MG63 (cell line): Measurements from ENCODE around the gene EVC2. TPM values are rescaled to one million over a fixed set of nuclear protein-coding genes. Genes with fewer than 3 reads are reported as not detected.

ENCODE experiments used
- DNase-seq: peaks from one replicate; pipeline ENCODE4 v3.0.0-alpha.2; 2020
- H3K27me3 ChIP-seq: fragments of 250-450 bp; sonication (Bioruptor Pico); 2 replicates; pipeline ENCODE4 v1.5.1; 2020; ENCODE audit warnings: mild to moderate bottlenecking, moderate library complexity
- H3K36me3 ChIP-seq: fragments of 250-450 bp; sonication (Bioruptor Pico); 2 replicates; pipeline ENCODE4 v1.5.1; 2020; ENCODE audit warnings: mild to moderate bottlenecking, moderate library complexity
- H3K4me3 ChIP-seq: fragments of 250-450 bp; sonication (Bioruptor Pico); 2 replicates; pipeline ENCODE4 v1.5.1; 2020; ENCODE audit warnings: mild to moderate bottlenecking, moderate library complexity
- H3K9me3 ChIP-seq: fragments of 250-450 bp; sonication (Bioruptor Pico); 2 replicates; pipeline ENCODE4 v1.5.1; 2020; ENCODE audit warnings: mild to moderate bottlenecking, moderate library complexity
- total RNA-seq: library from RNA; depleted of rRNA; stranded (reverse); fragments of >200 nt; shearing (Covaris generic); gene quantifications from 2 replicates; pipeline ENCODE4 v1.2.3, GENCODE V29; 2014; ENCODE audit warnings: low replicate concordance

Gene EVC2
- total RNA-seq, 1 experiment from 2014 or later = not detected

DNA sequence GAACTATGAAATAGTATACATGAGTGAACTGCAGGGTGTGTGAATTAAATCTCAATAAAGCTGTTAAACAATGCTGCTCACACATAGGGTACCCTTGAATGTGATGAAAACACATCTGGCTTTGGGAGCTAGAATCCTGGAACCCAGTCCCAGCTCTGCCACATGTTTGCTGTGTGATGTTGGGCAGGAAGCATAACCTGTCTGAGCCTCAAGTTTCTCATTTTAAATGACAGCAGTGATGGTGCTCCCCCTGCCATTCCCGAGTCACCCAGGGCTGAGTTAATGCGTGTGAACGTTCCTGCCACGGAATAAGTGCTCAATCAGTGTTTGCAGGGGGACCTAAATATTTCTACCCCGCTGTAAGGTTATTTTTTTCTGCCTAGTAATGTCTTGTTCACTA, 13.6 kb upstream of the EVC2 start:
- no peak overlapping the region for H3K4me3 ChIP-seq
- no peaks in the 10 kb centered on the region; the same call in 1 of the 2 replicates for H3K36me3 ChIP-seq
- no peaks in the 10 kb centered on the region for H3K27me3 ChIP-seq
- H3K9me3 ChIP-seq = no peaks in the 10 kb centered on the region
- DNase-seq = no peak

GRCh38 chr4:5720980-5721379, 12.6 kb upstream of the EVC2 start:
- no peak for DNase-seq
- H3K27me3 ChIP-seq = no peaks in the 10 kb centered on the region

GRCh38 chr4:5720157-5720850, 11.9 kb upstream of the EVC2 start:
- no peak for DNase-seq
- H3K27me3 ChIP-seq = no peaks in the 10 kb centered on the region

More at GRCh38 chr4:5720980-5721379, 12.6 kb upstream of the EVC2 start:
- H3K36me3 ChIP-seq = no peaks in the 10 kb centered on the region; the same call in 1 of the 2 replicates
- H3K9me3 ChIP-seq = no peaks in the 10 kb centered on the region
- H3K4me3 ChIP-seq = no peak overlapping the region

DNA sequence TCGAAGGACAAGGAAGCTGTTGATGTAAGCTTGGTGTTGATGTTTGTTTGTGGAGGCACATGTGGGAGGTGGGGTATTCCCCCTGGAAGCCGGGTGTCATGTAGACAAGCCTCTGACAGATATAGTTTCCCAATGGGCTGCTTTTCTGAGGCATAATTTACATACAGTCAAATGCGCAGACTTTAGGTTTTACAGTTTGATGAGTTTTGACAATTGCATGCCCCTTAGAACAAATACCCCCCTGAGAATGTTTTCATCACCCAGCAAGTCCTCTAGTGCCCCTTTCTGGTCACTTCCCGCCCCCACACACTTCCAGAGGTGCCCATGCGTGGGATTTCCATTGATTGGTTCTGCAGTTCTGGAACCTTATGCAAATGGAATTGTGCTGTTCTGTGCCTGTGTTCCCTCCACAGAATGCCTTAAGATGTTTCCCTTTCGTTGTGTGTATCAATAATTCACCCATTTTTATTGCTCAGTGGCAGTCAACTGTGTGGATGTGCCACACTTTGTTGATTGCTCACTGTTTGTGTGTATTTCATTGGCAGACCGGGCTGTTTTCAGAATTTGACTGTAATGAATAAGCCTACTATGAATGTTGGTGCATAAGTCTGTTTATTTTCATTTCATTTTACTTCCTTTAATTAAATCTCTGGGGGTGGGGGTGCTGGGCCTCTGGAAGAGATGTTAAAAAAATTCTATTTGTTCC, 11.1 kb upstream of the EVC2 start:
- no peaks in the 10 kb centered on the region for H3K9me3 ChIP-seq
- no peaks in the 10 kb centered on the region for H3K36me3 ChIP-seq
- H3K4me3 ChIP-seq = no peak overlapping the region
- no peaks in the 10 kb centered on the region for H3K27me3 ChIP-seq
- no peak for DNase-seq

More at GRCh38 chr4:5720157-5720850, 11.9 kb upstream of the EVC2 start:
- Histone ChIP-seq H3K36me3 (no peaks in the 10 kb centered on the region), H3K4me3 (no peak overlapping the region), H3K9me3 (no peaks in the 10 kb centered on the region)

GRCh38 chr4:5718411-5718810, 10.1 kb upstream of the EVC2 start:
- no peaks in the 10 kb centered on the region for H3K9me3 ChIP-seq

DNA sequence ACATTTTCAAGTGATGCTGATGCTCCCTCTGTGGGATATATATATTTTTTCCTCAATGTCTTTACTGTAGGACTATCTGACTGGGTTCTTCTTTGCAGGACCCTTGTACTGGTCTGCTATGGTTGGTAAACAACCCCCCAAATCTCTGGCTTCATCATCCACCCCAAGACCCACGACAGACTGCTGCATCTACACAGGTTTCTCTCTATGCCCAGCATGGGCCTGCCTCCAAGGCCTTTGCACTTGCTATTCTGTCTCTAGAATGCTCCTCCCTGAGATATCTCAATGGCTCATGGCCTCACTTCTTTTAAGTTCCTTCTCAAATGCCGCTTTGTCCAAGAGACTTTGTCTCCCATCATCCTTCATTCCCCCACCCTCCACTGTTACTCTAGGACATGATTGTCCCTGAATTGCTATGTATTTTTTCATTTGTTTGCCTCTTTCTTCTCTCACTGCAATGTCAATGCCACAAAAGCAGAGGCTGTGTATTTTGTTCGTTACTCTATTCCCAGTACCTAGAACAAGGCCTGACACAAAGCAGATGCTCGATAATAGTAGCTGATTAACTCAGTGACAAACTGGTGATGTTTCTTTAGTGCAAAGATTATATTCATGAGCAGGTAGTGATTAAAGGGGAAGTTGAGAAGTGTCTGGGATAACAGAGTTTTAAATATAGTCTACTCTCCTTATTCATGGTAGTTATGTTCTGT, 9.2 kb upstream of the EVC2 start:
- Histone ChIP-seq H3K4me3 (no peak overlapping the region), H3K9me3 (no peaks in the 10 kb centered on the region), H3K27me3 (no peaks in the 10 kb centered on the region), H3K36me3 (no peaks in the 10 kb centered on the region)
- no peak for DNase-seq

More at GRCh38 chr4:5718411-5718810, 10.1 kb upstream of the EVC2 start:
- no peak for DNase-seq
- no peaks in the 10 kb centered on the region for H3K36me3 ChIP-seq
- no peak overlapping the region for H3K4me3 ChIP-seq
- H3K27me3 ChIP-seq = no peaks in the 10 kb centered on the region

GRCh38 chr4:5716391-5716790, 8.0 kb upstream of the EVC2 start:
- H3K4me3 ChIP-seq = no peak overlapping the region
- no peak for DNase-seq
- no peaks in the 10 kb centered on the region for H3K27me3 ChIP-seq
- H3K36me3 ChIP-seq = no peaks in the 10 kb centered on the region
- no peaks in the 10 kb centered on the region for H3K9me3 ChIP-seq

DNA sequence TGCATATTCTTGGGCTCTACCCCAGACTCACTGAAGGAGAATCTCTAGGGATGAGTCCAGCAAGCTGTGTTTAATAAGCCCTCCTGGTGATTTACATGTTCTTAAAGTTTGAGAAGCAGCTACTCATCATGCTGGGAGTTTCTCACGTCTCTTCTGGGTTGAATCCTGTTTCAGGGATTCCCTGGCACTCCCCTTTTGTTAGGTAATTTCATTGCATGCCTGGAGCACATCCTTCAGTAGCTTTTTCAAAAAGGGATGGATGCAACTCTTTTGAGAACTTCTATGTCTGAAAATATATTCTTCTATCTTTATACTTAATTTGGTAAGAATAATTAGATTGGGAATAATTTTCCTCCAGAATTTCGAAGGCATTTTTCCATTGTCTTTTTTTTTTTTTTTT, 7.0 kb upstream of the EVC2 start:
- no peak overlapping the region for H3K4me3 ChIP-seq
- no peaks in the 10 kb centered on the region for H3K9me3 ChIP-seq
- H3K27me3 ChIP-seq = no peaks in the 10 kb centered on the region
- H3K36me3 ChIP-seq = no peaks in the 10 kb centered on the region
- DNase-seq = no peak

DNA sequence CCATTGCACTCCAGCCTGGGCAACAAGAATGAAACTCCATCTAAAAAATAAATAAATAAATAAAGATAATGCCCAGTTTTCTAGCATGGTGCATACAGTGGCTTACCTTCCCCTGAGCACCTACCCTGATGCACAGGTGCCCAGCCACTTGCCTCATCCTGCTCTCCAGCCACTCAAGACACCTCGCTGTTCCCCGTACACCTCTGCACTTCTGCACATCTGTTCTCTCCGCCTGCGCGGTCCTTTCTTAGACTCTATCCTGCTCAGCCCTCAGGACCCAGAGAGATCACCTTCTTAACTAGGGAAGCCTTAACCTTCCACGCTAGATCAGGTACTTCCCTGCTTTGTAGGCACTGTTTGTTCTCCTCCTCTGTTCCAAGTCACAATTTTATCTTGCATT, 5.5 kb upstream of the EVC2 start:
- no peaks in the 10 kb centered on the region for H3K36me3 ChIP-seq
- no peak overlapping the region for H3K4me3 ChIP-seq
- DNase-seq = no peak
- H3K9me3 ChIP-seq = no peaks in the 10 kb centered on the region
- H3K27me3 ChIP-seq = no peaks in the 10 kb centered on the region

- no peaks in the 10 kb centered on the region for H3K27me3 ChIP-seq
- DNase-seq = no peak
- no peak overlapping the region for H3K4me3 ChIP-seq
- H3K9me3 ChIP-seq = no peaks in the 10 kb centered on the region
- H3K36me3 ChIP-seq = no peaks in the 10 kb centered on the region
These were observed 4.6 kb upstream of the EVC2 start for GRCh38 chr4:5712931-5713330.

- Histone ChIP-seq H3K4me3 (no peak overlapping the region), H3K36me3 (no peaks in the 10 kb centered on the region), H3K9me3 (no peaks in the 10 kb centered on the region), H3K27me3 (no peaks in the 10 kb centered on the region)
- no peak for DNase-seq
These were observed 4.2 kb upstream of the EVC2 start for GRCh38 chr4:5712517-5712916.

DNA sequence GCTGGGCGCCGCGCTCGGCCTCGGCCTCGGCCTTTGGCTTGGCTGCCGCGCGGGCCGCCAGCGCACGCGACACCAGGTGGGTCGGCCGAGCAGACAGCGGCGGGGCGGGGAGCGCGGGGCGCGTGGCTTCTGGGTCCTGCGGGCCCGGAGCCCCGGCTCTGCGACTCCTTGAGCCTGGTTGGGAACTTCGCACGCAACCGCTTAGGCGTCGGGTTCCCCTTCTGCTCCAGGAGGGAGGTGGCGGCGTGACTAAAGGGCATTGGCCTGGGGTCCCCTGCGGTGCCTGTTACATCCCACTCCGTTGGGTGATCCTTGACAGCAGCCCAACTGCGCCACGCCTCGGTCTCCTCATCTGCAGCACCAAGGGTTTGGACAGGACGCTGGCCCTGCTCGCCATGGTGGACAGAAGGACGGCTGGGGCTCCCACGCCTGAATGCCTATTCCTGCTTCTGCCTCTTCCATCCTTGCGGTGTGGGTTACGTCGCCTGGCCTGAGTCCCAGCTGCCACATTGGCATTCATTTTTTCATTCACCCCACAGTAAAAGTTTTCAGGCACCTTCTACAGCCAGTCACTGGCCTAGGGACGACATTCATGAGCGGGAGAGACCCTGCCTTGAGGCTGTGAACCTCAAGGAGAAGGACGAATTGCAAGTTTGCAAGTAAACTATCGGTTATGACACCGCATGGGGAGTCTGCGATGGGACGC, 3.3 kb upstream of the EVC2 start:
- DNase-seq = peak; percentile 64
- Histone ChIP-seq H3K36me3 (no peaks in the 10 kb centered on the region), H3K27me3 (no peaks in the 10 kb centered on the region), H3K9me3 (no peaks in the 10 kb centered on the region), H3K4me3 (peak overlapping the region; percentile 57)

- Histone ChIP-seq H3K4me3 (peak within 1 kb of the TSS; percentile 57), H3K27me3 (no peaks in the 10 kb centered on the region), H3K9me3 (no peaks in the 10 kb centered on the region), H3K36me3 (no peaks in the 10 kb centered on the region)
- DNase-seq = peak; percentile 79
These were observed 2.7 kb upstream of the EVC2 start, which contains the start of gene EVC for GRCh38 chr4:5710961-5711478. Gene EVC, plus strand, starts transcription at chr4:5711201. Its CDS starts 180 bp downstream, at chr4:5711381.

DNA sequence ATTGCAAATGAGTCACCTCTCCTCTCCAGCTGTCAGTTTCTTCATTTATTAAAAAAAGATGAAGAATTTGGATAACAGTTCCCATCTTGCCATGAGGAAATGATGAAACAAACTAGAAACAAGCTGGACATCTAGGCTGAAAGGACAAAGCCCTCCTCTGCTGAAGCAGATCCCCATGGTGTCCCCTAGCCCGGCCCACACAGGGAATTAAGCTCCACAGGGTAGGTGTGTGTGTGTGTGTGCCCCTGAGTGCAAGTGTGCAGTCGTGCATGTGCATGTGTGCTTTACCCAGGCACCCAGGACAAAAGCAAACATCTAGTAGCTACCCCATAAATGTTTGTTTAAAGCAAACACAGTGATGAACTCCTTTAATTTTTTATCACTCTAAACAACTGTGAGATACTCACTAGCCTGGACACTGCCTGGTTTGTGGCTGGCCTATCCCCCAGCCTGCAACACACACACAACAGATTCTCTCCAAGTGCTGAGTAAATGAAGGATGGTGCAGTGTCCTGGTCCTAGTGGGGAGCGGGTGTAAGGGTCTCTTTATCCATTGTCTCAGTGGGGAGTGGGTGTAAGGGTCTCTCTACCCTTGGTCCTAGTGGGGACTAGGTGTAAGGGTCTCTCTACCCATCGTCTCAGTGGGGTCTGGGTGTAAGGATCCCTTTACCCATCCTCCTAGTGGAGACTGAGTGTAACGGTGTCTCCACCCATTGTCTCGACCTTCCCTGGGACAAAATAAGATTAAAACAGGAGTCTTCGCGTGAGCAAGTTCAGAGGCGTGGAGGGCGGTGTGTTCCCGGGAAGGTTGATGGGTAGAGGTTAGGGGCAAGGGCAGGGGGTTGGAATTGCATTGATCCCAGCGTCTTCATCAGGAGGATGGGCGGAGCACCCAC, 2.0 kb upstream of the EVC2 start:
- no peaks in the 10 kb centered on the region for H3K9me3 ChIP-seq
- H3K36me3 ChIP-seq = no peaks in the 10 kb centered on the region
- peak; percentile 8 for DNase-seq
- H3K27me3 ChIP-seq = no peaks in the 10 kb centered on the region
- peak overlapping the region; percentile 49 for H3K4me3 ChIP-seq

GRCh38 chr4:5709207-5709575, 832 bp upstream of the EVC2 start:
- Histone ChIP-seq H3K4me3 (no peak overlapping the region), H3K36me3 (no peaks in the 10 kb centered on the region), H3K9me3 (no peaks in the 10 kb centered on the region), H3K27me3 (no peaks in the 10 kb centered on the region)
- DNase-seq = no peak
